HG02973 (cell line): ENCODE results near the gene NTMT1.
"Not testable (repeated sequence)": the region's sequence is repeated elsewhere in the genome, so short reads cannot be mapped to it uniquely, and the experiment has no call there.

Experiments
- ATAC-seq: cut with Tn5 transposase; IDR thresholded peaks from one replicate; pipeline ENCODE4 v1.9.1; 2021; ENCODE audit warnings: moderate library complexity; ENCODE audit not compliant: unreplicated experiment

NTMT1 gene, protein sequence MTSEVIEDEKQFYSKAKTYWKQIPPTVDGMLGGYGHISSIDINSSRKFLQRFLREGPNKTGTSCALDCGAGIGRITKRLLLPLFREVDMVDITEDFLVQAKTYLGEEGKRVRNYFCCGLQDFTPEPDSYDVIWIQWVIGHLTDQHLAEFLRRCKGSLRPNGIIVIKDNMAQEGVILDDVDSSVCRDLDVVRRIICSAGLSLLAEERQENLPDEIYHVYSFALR

DNA sequence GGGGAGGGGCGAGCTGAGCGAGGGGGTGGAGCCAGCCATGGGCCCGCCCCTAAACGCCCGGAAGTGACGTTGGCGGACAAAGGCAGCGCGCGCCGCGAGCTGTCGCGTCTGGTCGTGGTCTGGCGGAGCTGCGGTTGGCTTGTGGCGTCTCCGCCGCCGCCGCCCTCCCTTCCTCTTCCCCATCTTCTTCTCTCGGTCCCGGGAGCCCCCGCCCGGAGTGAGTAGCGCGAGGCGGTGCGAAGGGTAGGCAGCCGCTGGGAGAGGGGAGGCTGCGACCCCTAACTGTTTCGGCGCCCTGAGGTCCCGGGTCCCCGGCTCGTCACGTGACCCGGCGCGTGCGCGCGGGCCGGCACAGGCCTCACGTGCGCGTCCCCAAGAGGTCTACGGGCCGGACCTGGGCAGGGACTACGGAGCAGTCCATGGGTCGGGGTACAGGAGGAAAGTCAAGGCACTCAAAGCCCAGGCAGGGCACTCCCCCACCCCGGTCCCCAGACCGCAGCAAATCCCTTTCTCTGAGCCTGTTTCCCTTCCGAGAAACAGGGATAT, at the start of gene NTMT1:
TSS of gene NTMT1 (plus strand) at position 85 of the 546 bp plus-strand sequence. CDS start 6,541 bp downstream, outside the sequence.
- peak; percentile 54 for ATAC-seq

DNA sequence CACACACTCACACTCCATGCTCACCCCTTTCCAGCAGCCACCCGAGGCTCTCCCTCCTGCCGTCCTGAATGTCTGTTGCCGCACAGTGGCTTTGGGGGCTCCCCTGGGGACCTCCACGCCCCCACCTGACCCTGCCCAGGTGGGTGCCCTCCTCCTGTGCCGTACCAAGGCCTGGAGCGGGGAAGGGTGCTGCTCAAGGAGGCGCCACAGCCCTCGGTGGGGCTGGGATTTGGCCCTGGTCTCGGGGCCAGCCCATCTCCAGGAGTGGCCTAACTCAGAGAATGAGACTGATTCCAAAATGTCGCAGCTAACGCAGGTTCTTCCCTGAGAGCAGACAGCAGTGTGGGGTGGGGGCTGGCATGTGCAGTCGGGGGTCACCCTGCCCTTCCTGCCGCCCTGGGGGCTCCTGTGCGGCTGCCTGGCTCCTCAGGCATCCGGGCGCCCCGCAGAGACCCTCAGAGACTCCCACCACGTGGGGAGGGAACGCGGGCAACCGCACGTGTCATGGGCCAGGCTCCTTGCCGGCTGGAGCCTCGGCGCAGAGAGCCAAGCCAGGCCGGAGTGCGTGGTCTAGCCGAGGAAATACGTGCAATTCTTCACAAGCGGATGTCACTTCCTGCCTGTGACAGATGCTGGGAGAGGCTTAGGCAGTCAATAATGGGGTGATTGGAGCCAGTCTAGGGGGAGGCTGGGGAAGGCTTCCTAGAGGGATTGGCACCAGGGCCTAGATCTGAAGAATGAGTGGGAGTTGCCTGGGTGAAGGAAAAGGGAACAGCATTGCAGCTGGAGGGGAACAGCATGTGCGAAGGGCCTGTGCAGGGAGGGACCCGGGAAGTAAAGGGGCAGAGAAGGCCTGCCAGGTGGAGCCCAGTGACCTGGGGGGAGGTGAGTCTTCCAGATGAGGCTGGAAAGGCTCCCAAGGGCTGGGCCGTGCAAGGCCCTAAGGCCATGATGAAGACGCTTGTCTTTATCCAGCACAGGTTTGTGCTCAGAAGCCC, 49.1 kb upstream of the NTMT1 start:
- no peak for ATAC-seq

DNA sequence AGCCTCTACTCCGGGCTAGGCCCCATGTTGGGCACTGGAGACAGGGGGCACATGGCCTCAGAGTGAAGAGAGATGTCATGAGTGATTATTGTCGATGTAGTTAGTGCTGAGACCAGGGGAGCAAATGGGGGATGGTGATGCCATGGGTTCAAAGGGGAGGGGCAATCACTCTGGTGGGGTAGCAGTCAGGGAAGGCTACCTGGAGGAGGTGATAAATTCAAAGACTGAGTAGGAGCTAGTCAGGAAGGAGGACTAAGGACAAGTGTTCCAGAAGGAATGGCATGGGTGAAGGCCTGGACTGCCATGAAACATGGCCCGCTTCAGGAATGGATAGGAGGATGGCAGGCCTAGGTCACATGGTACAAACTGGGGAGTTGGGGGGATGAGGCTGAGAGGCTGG, 46.7 kb upstream of the NTMT1 start:
- no peak for ATAC-seq

DNA sequence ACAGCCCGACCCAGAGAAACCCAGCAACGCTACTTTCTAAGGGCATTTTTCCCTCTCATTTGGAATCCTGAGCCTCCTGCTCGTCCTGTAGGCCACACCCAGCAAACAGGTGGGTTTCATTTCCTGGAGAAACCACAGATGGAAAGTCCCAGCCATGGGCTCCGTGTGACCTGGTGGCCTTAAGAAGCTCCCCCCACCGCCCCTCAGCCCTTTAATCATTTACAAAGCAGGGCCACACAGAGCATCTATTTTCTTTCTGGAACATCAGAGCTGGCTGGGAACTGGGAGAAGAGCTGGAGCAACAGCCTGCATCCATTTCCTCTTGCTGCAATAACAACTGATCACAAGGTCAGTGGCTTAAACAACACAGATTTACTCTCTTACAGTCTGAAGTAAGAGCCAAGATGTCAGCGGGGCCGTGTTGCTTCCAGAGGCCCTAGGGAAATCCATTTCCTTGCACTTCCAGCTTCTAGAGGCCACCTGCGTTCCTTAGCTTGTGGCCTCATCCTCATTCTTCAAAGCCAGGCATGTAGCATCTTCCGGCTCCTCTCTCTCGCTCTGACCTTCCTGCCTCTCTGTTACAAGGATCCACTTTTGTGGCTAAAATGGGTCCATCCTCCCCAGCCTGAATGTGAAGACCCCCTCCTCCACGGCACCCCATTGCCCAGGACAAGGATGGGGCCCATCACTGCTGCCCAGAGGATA, 45.6 kb upstream of the NTMT1 start:
- no peak for ATAC-seq

DNA sequence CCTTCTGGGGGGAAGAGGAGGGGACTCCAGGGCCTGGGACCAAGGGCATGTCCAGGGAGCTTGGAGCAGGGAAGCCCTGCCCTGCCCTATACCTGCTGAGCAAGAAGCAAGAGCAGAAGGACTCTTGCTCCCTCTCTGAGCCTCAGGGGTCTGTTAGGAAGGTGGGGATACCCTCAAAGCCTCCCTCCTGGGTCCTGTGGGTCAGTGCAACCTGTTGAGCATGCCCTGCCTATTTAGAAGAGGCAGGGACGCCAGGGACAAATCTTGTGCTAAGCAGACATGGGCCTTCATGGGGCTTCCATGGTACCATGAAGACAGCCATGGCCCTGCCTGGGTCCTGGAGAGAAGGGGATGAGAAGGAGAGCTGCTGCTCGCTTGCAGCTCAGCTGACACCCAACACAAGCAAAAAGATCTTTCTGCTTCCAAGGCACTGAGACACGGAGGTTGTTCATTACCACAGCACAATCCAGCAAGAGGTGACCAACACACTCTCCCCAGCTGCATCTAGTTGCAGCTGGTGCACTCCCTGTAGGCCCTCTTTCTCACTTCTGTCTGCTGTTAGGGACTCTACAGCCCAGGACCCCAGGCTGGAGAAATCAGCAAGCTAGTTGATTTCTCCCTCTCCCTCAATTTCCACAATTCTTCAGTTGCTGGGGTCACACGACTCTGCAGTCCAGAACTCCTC, 44.3 kb upstream of the NTMT1 start:
- no peak for ATAC-seq

DNA sequence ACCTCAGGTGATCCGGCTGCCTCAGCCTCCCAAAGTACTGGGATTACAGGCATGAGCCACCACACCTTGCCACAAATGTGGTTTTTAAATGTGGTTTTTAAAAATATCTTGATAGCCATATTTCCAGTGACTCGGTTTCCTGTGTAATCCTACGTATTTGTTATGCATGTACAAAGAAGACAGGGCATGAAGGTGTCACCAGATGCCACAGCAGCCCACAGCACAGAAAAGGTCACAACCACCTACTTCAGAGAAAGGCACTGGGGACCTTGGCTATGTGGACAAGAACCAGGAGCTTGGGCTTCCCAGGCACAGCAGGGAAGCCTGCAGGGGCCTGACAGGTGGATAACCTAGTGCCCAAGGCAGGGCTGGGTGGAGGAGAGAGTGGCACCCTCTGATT, 43.1 kb upstream of the NTMT1 start:
- ATAC-seq, result no peak

DNA sequence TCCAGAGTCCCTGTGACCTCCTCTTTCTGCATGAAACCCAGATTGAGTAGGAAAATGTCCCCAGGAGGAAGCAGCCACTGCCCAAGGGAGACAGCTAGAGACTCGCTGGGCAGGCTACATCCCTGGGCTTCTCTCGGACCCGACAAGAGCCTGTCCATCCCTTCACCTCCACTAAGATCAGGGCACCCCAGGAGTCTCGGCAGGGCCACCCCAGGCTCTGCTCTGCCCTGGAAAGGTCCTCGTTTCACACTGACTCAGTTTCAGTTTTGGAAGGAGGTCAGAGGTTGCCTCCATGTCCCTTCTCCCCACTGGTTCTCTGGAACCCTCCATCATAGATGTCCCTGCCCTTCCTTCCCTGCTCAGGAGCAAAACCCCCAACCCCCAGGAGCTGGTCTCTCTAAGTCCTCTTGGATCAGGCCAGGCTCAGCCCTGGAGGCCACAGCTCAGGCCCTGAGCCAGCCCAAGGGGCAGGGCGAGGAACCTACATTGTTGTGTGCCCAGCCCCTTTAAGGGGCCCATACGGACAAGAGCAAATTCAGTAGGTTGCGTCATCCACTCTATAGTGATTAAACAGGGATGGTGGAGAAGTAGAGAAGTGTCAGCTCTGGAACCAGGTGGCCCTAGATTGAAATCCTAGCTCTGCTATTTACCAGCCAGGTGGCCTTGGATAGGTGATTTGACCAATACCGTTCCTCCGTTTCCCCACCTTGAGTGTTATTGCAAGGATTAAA, 42.5 kb upstream of the NTMT1 start:
- ATAC-seq, result no peak

DNA sequence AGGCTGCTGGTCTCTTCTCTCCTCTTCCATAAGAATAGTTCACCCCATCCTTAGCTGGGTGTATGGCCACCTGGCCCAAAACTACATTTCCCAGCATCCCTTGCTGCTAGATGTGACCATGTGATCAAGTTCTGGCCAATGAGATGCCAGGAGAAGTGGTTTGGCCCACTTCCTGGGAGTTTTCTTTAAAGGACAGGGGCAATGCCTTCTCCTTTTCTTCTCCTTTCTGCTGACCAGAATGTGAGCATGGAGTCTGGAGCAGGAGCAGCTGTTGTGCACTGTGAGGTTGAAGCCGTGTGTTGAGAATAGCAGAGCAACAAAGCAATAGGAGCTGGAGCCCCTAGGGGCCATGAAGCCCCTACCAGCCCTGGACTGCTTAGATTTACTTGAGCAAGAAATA, 41.8 kb upstream of the NTMT1 start:
- ATAC-seq, result no peak

DNA sequence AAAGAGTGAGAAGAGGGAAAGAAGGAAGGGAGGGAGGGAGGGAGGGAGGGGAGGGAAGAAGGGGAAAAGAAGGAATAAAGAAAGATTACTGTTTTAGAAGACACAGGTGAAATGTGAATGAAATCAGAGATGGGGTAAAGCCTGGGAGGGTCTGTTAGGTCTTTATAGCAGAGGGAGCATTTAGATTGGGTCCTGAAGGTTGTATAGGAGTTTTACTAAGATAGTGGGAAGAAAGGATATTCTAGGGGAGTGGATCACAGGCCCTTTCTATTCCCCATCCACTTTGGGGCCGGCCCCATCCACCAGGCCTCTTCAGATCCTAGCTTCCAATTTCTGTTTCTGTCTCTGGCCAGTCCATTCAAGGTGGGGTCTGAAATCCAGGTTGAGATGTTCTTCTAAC, 40.6 kb upstream of the NTMT1 start:
- no peak for ATAC-seq

DNA sequence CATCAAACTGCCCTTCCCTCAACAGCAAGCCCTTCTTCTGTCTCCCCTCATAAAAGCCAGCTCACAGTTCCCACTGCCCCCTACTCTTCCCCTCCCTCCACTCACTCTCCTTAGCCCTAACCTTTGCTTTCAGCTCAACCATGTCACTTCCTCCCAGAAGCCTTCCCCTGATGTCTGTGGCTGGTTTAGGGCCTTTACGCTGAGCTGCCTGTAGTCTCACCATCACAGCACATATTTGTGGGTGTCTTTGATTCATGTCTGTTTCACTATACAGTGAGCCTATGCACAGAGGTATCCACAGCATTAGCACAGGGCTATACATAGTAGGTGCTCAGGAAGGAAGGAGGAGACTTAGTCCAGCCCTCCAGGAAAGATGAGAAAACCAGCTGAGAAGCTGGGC, 39.7 kb upstream of the NTMT1 start:
- no peak for ATAC-seq

DNA sequence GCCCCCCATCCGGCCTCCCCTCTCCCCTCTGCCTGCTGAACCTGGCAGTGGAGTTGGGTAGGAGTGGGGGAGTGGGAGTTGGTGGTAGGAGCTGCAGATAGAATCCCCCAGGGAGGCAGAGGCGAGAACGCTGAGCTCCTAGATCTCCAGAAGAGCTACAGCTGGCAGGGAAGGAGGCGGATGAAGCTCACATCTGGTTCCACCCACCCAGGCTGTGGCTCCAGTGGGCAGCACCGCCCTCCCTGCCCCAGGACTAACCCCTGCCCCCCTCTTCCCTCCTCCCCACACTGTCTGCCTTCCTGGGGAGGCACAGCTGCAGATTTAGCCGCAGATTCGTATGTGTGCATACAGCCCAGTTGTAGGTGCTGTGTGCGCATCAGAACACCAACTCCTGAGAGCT, 39.3 kb upstream of the NTMT1 start:
- ATAC-seq, result no peak

DNA sequence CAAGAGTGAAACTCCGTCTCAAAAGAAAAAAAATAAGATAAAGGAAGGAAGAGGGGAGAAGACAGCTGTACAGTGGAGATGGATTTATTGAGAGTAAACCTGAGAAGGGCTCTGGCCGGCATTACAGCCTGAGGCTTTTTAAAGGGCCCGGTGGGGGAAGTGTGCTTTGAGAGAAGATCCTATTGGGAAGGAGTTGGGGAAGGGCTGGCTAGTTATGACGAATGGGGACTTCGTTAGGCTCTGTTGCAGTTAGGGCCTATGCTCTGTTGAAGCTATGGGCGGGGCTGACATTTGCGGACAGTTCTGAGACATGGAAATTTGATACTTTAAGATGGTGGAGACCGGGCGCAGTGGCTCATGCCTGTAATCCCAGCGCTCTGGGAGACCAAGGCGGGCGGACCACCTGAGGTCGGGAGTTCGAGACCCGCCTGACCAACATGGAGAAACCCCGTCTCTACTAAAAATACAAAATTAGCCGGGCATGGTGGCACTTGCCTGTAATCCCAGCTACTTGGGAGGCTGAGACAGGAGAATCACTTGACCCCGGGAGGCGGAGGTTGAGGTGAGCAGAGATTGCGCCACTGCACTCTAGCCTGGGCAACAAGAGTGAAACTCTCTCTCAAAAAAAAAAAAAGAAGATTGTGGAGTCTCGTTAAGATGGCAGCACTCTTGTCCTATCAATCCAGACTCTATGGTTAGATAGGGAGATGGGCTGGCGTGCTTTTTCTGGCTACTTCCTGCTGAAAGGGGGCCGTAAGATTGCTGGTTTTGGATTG, 38.3 kb upstream of the NTMT1 start:
- no peak for ATAC-seq

DNA sequence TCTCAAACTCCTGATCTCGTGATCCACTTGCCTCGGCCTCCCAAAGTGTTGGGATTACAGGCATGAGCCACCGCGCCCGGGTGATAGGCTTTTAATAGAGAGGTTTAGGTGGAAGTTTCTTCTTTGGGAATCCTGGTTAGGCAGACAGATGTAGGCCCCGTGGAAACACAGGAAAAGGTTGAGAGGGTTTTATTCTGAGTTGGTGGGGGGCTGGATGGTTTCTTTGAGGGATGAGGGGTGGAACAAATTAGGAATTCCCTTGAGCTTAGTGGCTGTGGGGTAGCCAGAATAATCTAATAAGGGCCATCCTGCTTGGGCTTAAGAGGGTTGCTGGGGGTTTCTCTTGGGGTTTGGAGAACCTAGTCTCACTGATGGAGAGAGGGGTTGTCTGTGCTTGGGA, 35.5 kb upstream of the NTMT1 start:
- ATAC-seq, result no peak

DNA sequence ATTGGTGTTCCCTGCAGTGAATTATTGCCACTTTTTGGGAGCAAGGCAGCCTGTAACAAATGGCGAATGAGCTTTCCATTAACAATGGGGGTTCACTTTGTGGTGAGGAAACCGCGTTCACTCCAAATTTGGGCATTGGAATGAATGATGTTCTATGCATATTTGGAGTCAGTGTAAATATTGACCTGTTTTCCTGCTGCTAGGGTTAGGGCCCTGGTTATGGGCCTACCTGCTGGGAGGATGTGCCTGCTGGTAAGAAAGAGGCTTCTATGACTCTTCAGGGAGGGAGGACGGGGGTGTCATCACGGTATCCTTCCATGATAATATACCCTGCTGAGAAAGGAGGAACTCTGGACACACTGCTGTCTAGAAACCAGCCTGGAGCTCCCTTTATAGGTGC, 34.0 kb upstream of the NTMT1 start:
- no peak for ATAC-seq

DNA sequence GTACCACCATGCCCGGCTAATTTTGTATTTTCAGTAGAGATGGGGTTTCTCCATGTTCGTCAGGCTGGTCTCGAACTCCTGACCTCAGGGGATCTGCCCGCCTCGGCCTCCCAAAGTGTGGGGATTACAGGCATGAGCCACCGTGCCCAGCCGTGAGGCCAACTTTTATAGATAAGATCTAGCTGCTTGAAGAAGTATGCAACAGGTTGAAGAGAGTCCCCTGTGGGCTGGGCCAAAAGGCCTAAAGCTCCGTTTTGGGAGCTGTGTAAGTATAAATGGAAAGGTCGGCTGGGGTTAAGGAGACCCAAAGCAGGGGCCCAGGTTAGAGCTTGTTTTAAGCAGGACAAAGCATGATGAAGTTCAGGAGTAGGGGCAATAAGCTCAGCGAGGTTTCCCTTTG, 33.2 kb upstream of the NTMT1 start:
- ATAC-seq, result not testable (repeated sequence)

DNA sequence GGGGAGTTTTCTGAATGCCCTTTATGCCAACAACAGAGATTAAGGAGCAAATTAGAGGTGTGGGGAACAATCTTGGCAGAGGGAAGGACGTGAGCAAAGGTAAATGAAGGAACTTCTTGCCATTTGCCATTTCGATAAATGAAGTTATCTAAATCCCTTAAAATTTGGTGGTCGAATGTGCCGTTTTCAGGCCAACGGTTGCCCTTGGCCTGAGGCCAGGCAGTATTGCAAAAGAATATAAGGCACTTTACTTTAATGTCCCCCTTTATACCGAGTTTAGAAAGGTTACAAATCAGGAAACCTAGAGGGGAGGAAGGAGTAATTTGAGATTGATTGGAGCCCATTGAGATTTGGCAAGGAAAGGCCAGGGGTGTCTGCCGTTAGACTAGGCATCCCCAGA, 31.3 kb upstream of the NTMT1 start:
- no peak for ATAC-seq

DNA sequence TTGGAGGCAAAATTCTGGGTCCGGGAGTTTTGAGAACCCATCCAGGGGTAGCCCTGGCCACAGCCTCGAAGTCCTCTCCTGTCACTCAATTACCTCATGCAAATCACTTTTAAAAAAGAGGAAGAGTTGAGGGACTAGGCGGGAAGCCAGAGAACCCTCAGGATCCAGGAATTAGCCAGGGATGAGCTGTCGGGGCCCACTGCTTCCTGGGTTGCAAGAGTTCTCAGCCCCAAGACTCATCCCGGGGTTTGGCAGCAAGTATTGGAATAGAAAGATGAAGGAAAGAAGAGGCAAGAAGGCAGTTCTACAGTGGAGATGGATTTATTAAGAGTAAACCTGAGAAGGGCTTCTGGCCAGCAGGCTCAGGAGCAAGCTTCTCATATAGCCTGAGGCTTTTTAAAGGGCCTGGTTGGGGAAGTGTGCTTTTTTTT, 30.6 kb upstream of the NTMT1 start:
- ATAC-seq, result no peak

DNA sequence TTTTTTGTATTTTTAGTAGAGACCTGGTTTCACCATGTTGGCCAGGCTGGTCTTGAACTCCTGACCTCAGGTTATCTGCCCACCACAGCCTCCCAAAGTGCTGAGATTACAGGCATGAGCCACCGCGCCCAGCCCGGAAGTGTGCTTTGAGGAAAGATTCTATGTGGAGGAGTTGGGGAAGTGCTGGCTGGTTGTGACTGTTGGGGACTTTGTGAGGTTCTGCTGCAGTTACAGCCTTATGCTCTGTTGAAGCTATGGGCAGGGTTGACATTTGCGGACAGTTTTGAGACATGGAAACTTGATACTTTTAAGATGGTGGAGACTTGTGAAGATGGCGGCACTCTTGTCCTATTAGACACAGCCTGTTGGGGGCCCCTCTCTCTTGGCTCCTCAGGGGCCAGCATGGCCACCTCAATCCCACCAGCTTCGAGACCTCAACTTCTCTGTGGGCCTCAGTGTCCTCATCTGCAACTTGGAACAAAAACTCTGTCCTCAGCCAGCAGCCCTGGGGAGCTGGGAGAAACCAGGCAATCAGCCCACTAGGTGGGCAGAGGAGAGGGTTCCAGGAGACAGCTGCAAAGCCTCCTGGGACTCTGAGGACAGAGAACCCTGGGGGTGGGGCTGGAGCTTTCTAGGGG, 29.9 kb upstream of the NTMT1 start:
- no peak for ATAC-seq
